ENCODE results near the gene UPF2.
"Not testable (repeated sequence)": the region's sequence is repeated elsewhere in the genome, so short reads cannot be mapped to it uniquely, and the experiment has no call there.

The UPF2 gene

DNA sequence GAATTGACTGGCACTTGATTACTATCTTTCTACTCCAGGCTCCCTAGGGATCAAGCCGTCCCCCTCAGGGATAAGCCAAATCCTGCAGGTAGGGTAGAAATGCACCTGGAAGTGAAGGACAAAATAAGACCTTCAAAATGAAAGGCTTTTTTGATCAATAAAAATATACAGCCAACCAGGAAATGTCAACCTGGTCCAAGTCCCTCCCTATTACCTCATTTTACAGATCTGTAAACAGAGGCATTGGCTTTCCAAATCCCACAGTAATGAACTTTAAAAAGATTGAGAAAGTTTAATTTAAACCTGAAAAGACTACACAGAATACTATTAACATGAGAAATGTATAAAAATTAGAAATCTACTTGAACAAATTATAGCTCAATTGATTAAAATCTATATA lies 53.7 kb downstream of the UPF2 start:
- TF ChIP-seq, protein P1, sequence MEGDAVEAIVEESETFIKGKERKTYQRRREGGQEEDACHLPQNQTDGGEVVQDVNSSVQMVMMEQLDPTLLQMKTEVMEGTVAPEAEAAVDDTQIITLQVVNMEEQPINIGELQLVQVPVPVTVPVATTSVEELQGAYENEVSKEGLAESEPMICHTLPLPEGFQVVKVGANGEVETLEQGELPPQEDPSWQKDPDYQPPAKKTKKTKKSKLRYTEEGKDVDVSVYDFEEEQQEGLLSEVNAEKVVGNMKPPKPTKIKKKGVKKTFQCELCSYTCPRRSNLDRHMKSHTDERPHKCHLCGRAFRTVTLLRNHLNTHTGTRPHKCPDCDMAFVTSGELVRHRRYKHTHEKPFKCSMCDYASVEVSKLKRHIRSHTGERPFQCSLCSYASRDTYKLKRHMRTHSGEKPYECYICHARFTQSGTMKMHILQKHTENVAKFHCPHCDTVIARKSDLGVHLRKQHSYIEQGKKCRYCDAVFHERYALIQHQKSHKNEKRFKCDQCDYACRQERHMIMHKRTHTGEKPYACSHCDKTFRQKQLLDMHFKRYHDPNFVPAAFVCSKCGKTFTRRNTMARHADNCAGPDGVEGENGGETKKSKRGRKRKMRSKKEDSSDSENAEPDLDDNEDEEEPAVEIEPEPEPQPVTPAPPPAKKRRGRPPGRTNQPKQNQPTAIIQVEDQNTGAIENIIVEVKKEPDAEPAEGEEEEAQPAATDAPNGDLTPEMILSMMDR (IDR thresholded peaks at IDR 0.05; ENCODE audit: borderline replicate concordance, insufficient read depth, low read depth, low read length) = no peak
- no peak overlapping the region for H3K4me3 ChIP-seq (ENCODE audit: low read depth, low read length)

DNA sequence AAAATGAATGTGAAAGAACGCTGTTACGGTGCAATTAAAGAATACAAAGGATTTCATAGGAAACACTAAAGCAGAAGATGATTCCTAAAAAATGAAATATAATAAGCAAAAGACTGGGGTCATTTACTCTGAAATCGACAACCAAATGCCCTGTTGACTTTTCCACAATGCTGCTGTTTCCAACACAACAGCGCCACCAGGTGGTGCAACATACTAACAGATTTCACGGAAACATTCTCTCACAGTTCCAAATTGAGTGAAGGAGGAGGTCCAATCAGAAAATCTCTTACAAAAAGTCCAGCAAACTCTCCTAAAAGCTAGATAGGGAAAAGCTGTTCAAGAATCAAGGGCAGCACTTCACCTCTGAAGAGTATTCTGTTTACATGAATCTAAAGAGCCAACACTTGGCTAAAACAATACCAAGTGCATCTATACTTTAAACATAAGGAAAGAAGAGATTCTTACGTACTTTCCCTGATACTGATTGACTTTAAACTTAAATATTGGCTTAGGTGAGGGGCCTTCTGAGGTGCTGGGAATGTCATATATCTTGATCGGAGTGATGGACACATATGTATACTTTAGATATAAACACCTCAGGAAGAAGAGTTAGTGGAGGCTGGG lies 55.9 kb downstream of the UPF2 start:
- TF ChIP-seq, protein P1 (IDR thresholded peaks at IDR 0.05; ENCODE audit: borderline replicate concordance, insufficient read depth, low read depth, low read length) = peak; percentile 69; the same call in 1 of the 2 replicates
- no peak overlapping the region for H3K4me3 ChIP-seq (ENCODE audit: low read depth, low read length)

DNA sequence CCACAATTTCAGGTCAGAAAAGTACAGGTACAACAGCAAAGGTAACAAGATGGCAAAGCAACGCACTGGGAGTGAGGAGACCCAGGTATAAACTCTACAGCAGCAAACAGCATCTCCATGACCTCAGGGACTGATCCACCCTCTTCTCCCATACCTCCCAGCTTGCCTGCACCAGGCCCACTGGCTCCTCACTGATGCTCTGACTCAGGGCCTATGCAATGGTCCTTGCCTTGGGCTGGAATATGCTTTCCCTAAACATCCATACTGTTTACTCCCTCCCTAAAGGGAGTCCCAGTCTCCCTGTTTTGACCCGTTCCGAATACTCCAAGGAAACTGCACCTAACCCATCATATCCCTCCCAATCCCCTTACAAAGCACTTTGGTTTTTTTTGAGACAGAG lies 60.4 kb downstream of the UPF2 start:
- TF ChIP-seq, protein P1 (IDR thresholded peaks at IDR 0.05; ENCODE audit: borderline replicate concordance, insufficient read depth, low read depth, low read length) = no peak
- H3K4me3 ChIP-seq (ENCODE audit: low read depth, low read length) = no peak overlapping the region

DNA sequence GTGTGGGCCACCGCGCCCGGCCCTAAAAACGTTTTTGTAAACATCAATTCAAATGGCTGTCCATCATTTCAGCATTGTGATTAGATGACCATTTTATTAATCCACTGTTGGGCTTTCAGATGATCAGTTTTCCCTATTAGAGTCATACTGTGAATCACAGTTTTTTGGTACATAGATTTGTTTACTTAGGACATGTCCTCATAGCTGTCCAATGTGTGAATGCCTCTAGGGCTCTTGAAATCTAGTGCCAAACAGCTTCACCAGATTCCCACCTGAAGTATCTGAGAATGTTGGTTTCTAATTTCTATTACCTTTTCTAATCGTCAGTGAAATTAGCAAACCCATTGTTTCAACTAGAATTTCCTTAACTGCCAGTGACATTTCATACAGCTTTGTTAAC lies 66.8 kb downstream of the UPF2 start:
- TF ChIP-seq, protein P1 (IDR thresholded peaks at IDR 0.05; ENCODE audit: borderline replicate concordance, insufficient read depth, low read depth, low read length) = no peak

DNA sequence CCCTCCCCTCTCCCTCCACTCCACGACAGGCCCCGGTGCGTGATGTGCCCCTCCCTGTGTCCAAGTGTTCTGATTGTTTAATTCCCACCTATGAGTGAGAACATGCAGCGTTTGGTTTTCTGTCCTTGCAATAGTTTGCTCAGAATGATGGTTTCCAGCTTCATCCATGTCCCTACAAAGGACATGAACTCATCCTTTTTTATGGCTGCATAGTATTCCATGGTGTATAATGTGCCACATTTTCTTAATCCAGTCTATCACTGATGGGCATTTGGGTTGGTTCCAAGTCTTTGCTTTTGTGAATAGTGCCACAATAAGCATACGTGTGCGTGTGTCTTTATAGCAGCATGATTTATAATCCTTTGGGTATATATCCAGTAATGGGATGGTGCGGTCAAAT lies 70.1 kb downstream of the UPF2 start:
- not testable (repeated sequence) for H3K4me3 ChIP-seq (ENCODE audit: low read depth, low read length)

More for the DNA sequence above, 66.8 kb downstream of the UPF2 start:
- no peak overlapping the region for H3K4me3 ChIP-seq (ENCODE audit: low read depth, low read length)

DNA sequence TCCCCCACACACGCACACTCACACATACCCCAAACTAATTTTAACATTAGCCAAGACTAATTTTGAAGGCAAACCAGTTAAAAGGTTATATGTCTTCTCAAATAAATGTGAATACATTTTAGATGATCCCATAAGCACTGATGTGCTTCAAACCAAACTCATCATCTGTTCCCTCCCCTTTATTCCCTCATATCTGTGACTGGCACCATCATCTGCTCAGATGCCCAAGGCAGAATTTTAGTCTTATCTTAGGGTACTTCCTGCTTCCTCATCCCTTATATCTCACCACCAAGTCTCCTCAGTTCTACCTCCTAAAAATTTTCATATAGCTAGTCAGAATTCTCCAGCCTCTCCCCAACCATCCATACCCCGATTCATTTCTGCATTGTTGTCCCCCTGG lies 80.4 kb downstream of the UPF2 start:
- no peak overlapping the region for H3K4me3 ChIP-seq (ENCODE audit: low read depth, low read length)
- TF ChIP-seq, protein P1 (IDR thresholded peaks at IDR 0.05; ENCODE audit: borderline replicate concordance, insufficient read depth, low read depth, low read length) = no peak

DNA sequence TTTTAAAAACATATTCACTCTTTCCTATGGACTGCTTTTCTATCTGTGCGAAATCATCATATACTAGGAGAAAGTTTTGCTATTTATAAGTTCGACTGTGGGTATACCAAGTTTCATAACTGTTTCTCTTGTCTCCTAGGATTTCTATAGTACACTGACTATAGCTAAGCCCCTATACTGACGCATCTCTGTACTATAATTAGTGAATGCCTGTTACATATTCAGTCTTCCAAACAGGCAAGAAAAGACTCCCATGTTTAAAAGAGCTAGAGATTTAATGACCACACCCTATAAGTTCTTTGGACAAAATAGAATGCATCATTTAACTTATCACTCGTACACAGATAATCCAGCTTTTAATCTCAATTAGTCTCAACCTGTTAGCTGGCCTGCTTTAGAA lies 80.8 kb downstream of the UPF2 start:
- H3K4me3 ChIP-seq (ENCODE audit: low read depth, low read length) = no peak overlapping the region
- TF ChIP-seq, protein P1 (IDR thresholded peaks at IDR 0.05; ENCODE audit: borderline replicate concordance, insufficient read depth, low read depth, low read length) = no peak
